Activated CD4-positive, alpha-beta T cell treated with anti-CD3 and anti-CD28 coated beads, Interleukin-2, amount 10 ng/mL, durations not matched to agents 7 days and 5 days (primary cell): ENCODE measurements around the gene EIF4E1B. TPM values are rescaled to one million over a fixed set of nuclear protein-coding genes. Genes with fewer than 3 reads are reported as not detected.

Experiments
- CTCF ChIA-PET: fragments of 350-600 bp; sonication (Branson Sonifier 250); formaldehyde crosslinking; loops from one replicate; lab custom pipeline; 2021; ENCODE audit warnings: antibody characterized with exemption; lab: Charles Lee
- POLR2A ChIA-PET: fragments of 350-600 bp; sonication (Branson Sonifier 250); formaldehyde crosslinking; loops from one replicate; lab custom pipeline; 2021; ENCODE audit warnings: antibody characterized with exemption; lab: Charles Lee
- DNase-seq: peaks from one replicate; pipeline ENCODE4 v3.0.0-alpha.2; 2020
- H3K27ac Mint-ChIP-seq: one replicate; pipeline ENCODE4 v1.8.0; 2021; ENCODE audit warnings: mild to moderate bottlenecking, moderate library complexity, mixed read lengths
- H3K27me3 Mint-ChIP-seq: one replicate; pipeline ENCODE4 v1.8.0; 2021; ENCODE audit warnings: mixed read lengths
- H3K36me3 Mint-ChIP-seq: one replicate; pipeline ENCODE4 v1.8.0; 2021; ENCODE audit warnings: low read depth, mixed read lengths
- H3K4me1 Mint-ChIP-seq: one replicate; pipeline ENCODE4 v1.8.0; 2021; ENCODE audit warnings: mixed read lengths
- H3K4me3 Mint-ChIP-seq: one replicate; pipeline ENCODE4 v1.8.0; 2021; ENCODE audit warnings: mild to moderate bottlenecking, moderate library complexity, mixed read lengths
- H3K9me3 Mint-ChIP-seq: one replicate; pipeline ENCODE4 v1.8.0; 2021; ENCODE audit warnings: mixed read lengths
- total RNA-seq, 2 experiments: library from RNA; stranded (reverse); gene quantifications; one replicate each; pipeline ENCODE4 v1.2.3, GENCODE V29; 2021

Gene EIF4E1B
- total RNA-seq, 2 experiments from 2014 or later, result not detected

- Mint-ChIP-seq H3K4me3 (peak overlapping the region; percentile 19), H3K36me3 (no peaks in the 10 kb centered on the region), H3K27ac (no peak overlapping the region), H3K4me1 (peaks cover 9% of the 10 kb centered on the region), H3K9me3 (no peaks in the 10 kb centered on the region), H3K27me3 (peaks cover 67% of the 10 kb centered on the region)
- POLR2A ChIA-PET, result no interaction called here
- CTCF ChIA-PET, result interaction anchor here (1.0 to 1.6 kb wide), 3 partner anchors 10 to 24 kb away, joined by 3 to 5 read pairs (median 5); partner anchors contain the start of genes EIF4E1B and SNCB
- no peak for DNase-seq
Measured at GRCh38 chr5:176620333-176620981, 10.0 kb upstream of the EIF4E1B start.

GRCh38 chr5:176621661-176622079 lies 8.8 kb upstream of the EIF4E1B start:
- peaks cover 65% of the 10 kb centered on the region for H3K27me3 Mint-ChIP-seq
- H3K36me3 Mint-ChIP-seq, result no peaks in the 10 kb centered on the region
- H3K4me3 Mint-ChIP-seq, result no peak overlapping the region
- no peak overlapping the region for H3K27ac Mint-ChIP-seq
- no peaks in the 10 kb centered on the region for H3K9me3 Mint-ChIP-seq
- POLR2A ChIA-PET, result interaction anchor here (0.5 kb wide), 1 partner anchor 34 kb away, joined by 3 read pairs; no protein-coding TSS in a partner anchor
- CTCF ChIA-PET, result interaction anchor here (0.9 to 1.6 kb wide), 4 partner anchors 9 to 25 kb away, joined by 3 to 5 read pairs (median 4); partner anchors contain the start of genes EIF4E1B and SNCB
- peaks cover 9% of the 10 kb centered on the region for H3K4me1 Mint-ChIP-seq
- DNase-seq, result no peak

GRCh38 chr5:176624142-176624541 lies 6.3 kb upstream of the EIF4E1B start:
- Mint-ChIP-seq H3K36me3 (no peaks in the 10 kb centered on the region), H3K27ac (no peak overlapping the region), H3K4me1 (peaks cover 9% of the 10 kb centered on the region), H3K27me3 (peaks cover 66% of the 10 kb centered on the region), H3K4me3 (no peak overlapping the region), H3K9me3 (no peaks in the 10 kb centered on the region)
- ChIA-PET POLR2A (no interaction called here), CTCF (interaction anchor here (1.0 kb wide), 1 partner anchor 12 kb away, joined by 3 read pairs; no protein-coding TSS in a partner anchor)
- no peak for DNase-seq

- CTCF ChIA-PET, result no interaction called here
- H3K4me3 Mint-ChIP-seq, result no peak overlapping the region
Measured at GRCh38 chr5:176624938-176625337, 5.5 kb upstream of the EIF4E1B start.

GRCh38 chr5:176625512-176625911 lies 5.0 kb upstream of the EIF4E1B start:
- Mint-ChIP-seq H3K27me3 (peaks cover 62% of the 10 kb centered on the region), H3K4me3 (no peak overlapping the region), H3K9me3 (no peaks in the 10 kb centered on the region), H3K27ac (no peak overlapping the region), H3K36me3 (no peaks in the 10 kb centered on the region), H3K4me1 (peaks cover 4% of the 10 kb centered on the region)
- CTCF ChIA-PET, result no interaction called here
- POLR2A ChIA-PET, result no interaction called here
- no peak for DNase-seq

More at GRCh38 chr5:176624938-176625337, 5.5 kb upstream of the EIF4E1B start:
- no peak for DNase-seq
- POLR2A ChIA-PET, result no interaction called here
- no peaks in the 10 kb centered on the region for H3K36me3 Mint-ChIP-seq
- H3K9me3 Mint-ChIP-seq, result no peaks in the 10 kb centered on the region
- peaks cover 67% of the 10 kb centered on the region for H3K27me3 Mint-ChIP-seq
- peaks cover 9% of the 10 kb centered on the region for H3K4me1 Mint-ChIP-seq
- H3K27ac Mint-ChIP-seq, result no peak overlapping the region

- no peak for DNase-seq
- Mint-ChIP-seq H3K27me3 (peaks cover 64% of the 10 kb centered on the region), H3K9me3 (no peaks in the 10 kb centered on the region), H3K4me3 (no peak overlapping the region), H3K36me3 (no peaks in the 10 kb centered on the region), H3K27ac (no peak overlapping the region), H3K4me1 (peaks cover 8% of the 10 kb centered on the region)
- ChIA-PET POLR2A (no interaction called here), CTCF (interaction anchor here (0.8 kb wide), 1 partner anchor 10 kb away, joined by 3 read pairs; no protein-coding TSS in a partner anchor)
Measured at GRCh38 chr5:176625966-176626875, 4.3 kb upstream of the EIF4E1B start.

GRCh38 chr5:176626876-176627236 lies 3.6 kb upstream of the EIF4E1B start:
- H3K27me3 Mint-ChIP-seq, result peaks cover 69% of the 10 kb centered on the region
- peaks cover 8% of the 10 kb centered on the region for H3K4me1 Mint-ChIP-seq
- H3K27ac Mint-ChIP-seq, result no peak overlapping the region
- no peak overlapping the region for H3K4me3 Mint-ChIP-seq
- CTCF ChIA-PET, result no interaction called here
- DNase-seq, result no peak
- POLR2A ChIA-PET, result no interaction called here
- no peaks in the 10 kb centered on the region for H3K36me3 Mint-ChIP-seq
- no peaks in the 10 kb centered on the region for H3K9me3 Mint-ChIP-seq

- CTCF ChIA-PET, result no interaction called here
- Mint-ChIP-seq H3K4me1 (peaks cover 8% of the 10 kb centered on the region), H3K27ac (no peak overlapping the region), H3K27me3 (peaks cover 69% of the 10 kb centered on the region), H3K9me3 (no peaks in the 10 kb centered on the region), H3K4me3 (no peak overlapping the region), H3K36me3 (no peaks in the 10 kb centered on the region)
- POLR2A ChIA-PET, result no interaction called here
- no peak for DNase-seq
Measured at GRCh38 chr5:176627582-176627981, 2.9 kb upstream of the EIF4E1B start.

- no peak for DNase-seq
- Mint-ChIP-seq H3K36me3 (no peaks in the 10 kb centered on the region), H3K27me3 (peaks cover 74% of the 10 kb centered on the region), H3K4me3 (no peak overlapping the region), H3K4me1 (peaks cover 8% of the 10 kb centered on the region), H3K9me3 (no peaks in the 10 kb centered on the region), H3K27ac (no peak overlapping the region)
- CTCF ChIA-PET, result interaction anchor here (0.6 to 1.2 kb wide), 2 partner anchors 15 to 21 kb away, joined by 3 to 6 read pairs; no protein-coding TSS in a partner anchor
- POLR2A ChIA-PET, result no interaction called here
Measured at GRCh38 chr5:176628406-176629228, 1.9 kb upstream of the EIF4E1B start.

- POLR2A ChIA-PET, result no interaction called here
- CTCF ChIA-PET, result interaction anchor here (1.2 to 1.6 kb wide), 2 partner anchors 15 to 29 kb away, joined by 3 to 4 read pairs; no protein-coding TSS in a partner anchor
- Mint-ChIP-seq H3K4me3 (no peak overlapping the region), H3K36me3 (no peaks in the 10 kb centered on the region), H3K27me3 (peaks cover 76% of the 10 kb centered on the region), H3K4me1 (peaks cover 10% of the 10 kb centered on the region), H3K9me3 (no peaks in the 10 kb centered on the region), H3K27ac (no peak overlapping the region)
- DNase-seq, result no peak
Measured at GRCh38 chr5:176629317-176629852, 1.1 kb upstream of the EIF4E1B start.

GRCh38 chr5:176630681-176631222 lies 277 bp downstream of the EIF4E1B start:
- POLR2A ChIA-PET, result no interaction called here

More at GRCh38 chr5:176630681-176631222, 277 bp downstream of the EIF4E1B start:
- Mint-ChIP-seq H3K4me3 (peak overlapping the region; percentile 4), H3K9me3 (no peaks in the 10 kb centered on the region), H3K27me3 (peaks cover 82% of the 10 kb centered on the region), H3K27ac (no peak overlapping the region), H3K4me1 (peaks cover 10% of the 10 kb centered on the region), H3K36me3 (no peaks in the 10 kb centered on the region)
- no peak for DNase-seq
- CTCF ChIA-PET, result interaction anchor here (0.8 to 1.6 kb wide), 6 partner anchors 9 to 53 kb away, joined by 3 to 6 read pairs (median 4); no protein-coding TSS in a partner anchor
